GM12878 (cell line): Measurements from ENCODE around the gene SFT2D3. TPM values are rescaled to one million over a fixed set of nuclear protein-coding genes. Genes with fewer than 3 reads are reported as not detected.

Experiments used
- BACH1 ChIP-seq: fragments of 450-650 bp; IDR thresholded peaks from 2 replicates; pipeline ENCODE4 v1.6.1; 2017; ENCODE audit warnings: mild to moderate bottlenecking, borderline replicate concordance
- BRCA1 ChIP-seq: IDR thresholded peaks from 2 replicates; pipeline ENCODE4 v1.6.1; 2011; ENCODE audit warnings: low read depth, low read length, improper control_type of control experiment
- CHD1 ChIP-seq: IDR thresholded peaks from 2 replicates; pipeline ENCODE4 v1.6.1; 2012; ENCODE audit warnings: low read depth, low read length, improper control_type of control experiment
- CHD2 ChIP-seq: IDR thresholded peaks from 2 replicates; pipeline ENCODE4 v1.6.1; 2011; ENCODE audit warnings: low read depth, low read length, improper control_type of control experiment, borderline replicate concordance
- CREM ChIP-seq: IDR thresholded peaks from 2 replicates; pipeline ENCODE4 v1.6.1; 2014; ENCODE audit warnings: antibody characterized with exemption, low read depth
- DPF2 ChIP-seq: fragments of 450-650 bp; IDR thresholded peaks from 2 replicates; pipeline ENCODE4 v1.6.1; 2017; ENCODE audit warnings: mild to moderate bottlenecking
- EGR1 ChIP-seq, 2 experiments: IDR thresholded peaks; 1 replicate in 1 of 2; 2 replicates in 1 of 2; pipeline ENCODE4 v1.6.1; 2011 to 2012; ENCODE audit warnings: low read depth in 2 of 2, low read length in 2 of 2, borderline replicate concordance in 1 of 2, mild to moderate bottlenecking in 1 of 2, moderate library complexity in 1 of 2
- FOXK2 ChIP-seq: fragments of 450-650 bp; IDR thresholded peaks from 2 replicates; pipeline ENCODE4 v1.6.1; 2017; ENCODE audit warnings: mild to moderate bottlenecking, moderate library complexity
- JUND ChIP-seq: IDR thresholded peaks from 2 replicates; pipeline ENCODE4 v1.6.1; 2012; ENCODE audit warnings: low read depth, mild to moderate bottlenecking, low read length, improper control_type of control experiment, moderate library complexity
- MLLT1 ChIP-seq: fragments of 450-650 bp; IDR thresholded peaks from 2 replicates; pipeline ENCODE4 v1.6.1; 2016; ENCODE audit warnings: mild to moderate bottlenecking
- MTA3 ChIP-seq: IDR thresholded peaks from 2 replicates; pipeline ENCODE4 v1.6.1; 2012; ENCODE audit warnings: low read length, inconsistent platforms, borderline replicate concordance
- NFYB ChIP-seq: IDR thresholded peaks from 2 replicates; pipeline ENCODE4 v1.6.1; 2011; ENCODE audit warnings: low read depth, mild to moderate bottlenecking, low read length, improper control_type of control experiment, moderate library complexity; ENCODE audit not compliant: insufficient read depth
- POLR2A ChIP-seq: IDR thresholded peaks from 2 replicates; pipeline ENCODE4 v1.6.1; 2011; ENCODE audit warnings: low read depth, mild to moderate bottlenecking, low read length
- RELA ChIP-seq: fragments of 450-650 bp; IDR thresholded peaks from 2 replicates; pipeline ENCODE4 v1.8.0; 2014; ENCODE audit warnings: borderline replicate concordance; ENCODE audit not compliant: partially characterized antibody
- RUNX3 ChIP-seq: IDR thresholded peaks from 2 replicates; pipeline ENCODE4 v1.6.1; 2012; ENCODE audit warnings: low read length, inconsistent platforms
- SIX5 ChIP-seq: IDR thresholded peaks from 2 replicates; pipeline ENCODE4 v1.6.1; 2011; ENCODE audit warnings: mild to moderate bottlenecking, low read depth, low read length, moderate library complexity; ENCODE audit not compliant: severe bottlenecking
- SPI1 ChIP-seq: IDR thresholded peaks from 2 replicates; pipeline ENCODE4 v1.6.1; 2011; ENCODE audit warnings: low read depth, mild to moderate bottlenecking, low read length, moderate library complexity, borderline replicate concordance; ENCODE audit not compliant: insufficient read depth
- TCF12 ChIP-seq: IDR thresholded peaks from 2 replicates; pipeline ENCODE4 v1.6.1; 2011; ENCODE audit warnings: low read depth, mild to moderate bottlenecking, low read length
- YY1 ChIP-seq: IDR thresholded peaks from 2 replicates; pipeline ENCODE4 v1.6.1; 2011; ENCODE audit warnings: low read depth, mild to moderate bottlenecking, low read length
- ZNF207 ChIP-seq: fragments of 450-650 bp; IDR thresholded peaks from 2 replicates; pipeline ENCODE4 v1.6.1; 2014; ENCODE audit warnings: antibody characterized with exemption, mild to moderate bottlenecking, borderline replicate concordance
- ZNF384 ChIP-seq: IDR thresholded peaks from 2 replicates; pipeline ENCODE4 v1.6.1; 2012; ENCODE audit warnings: low read depth, mild to moderate bottlenecking, low read length, improper control_type of control experiment, borderline replicate concordance
- polyA plus RNA-seq, 11 experiments: library from polyadenylated mRNA; depleted of rRNA in 4 of 11; unstranded in 6 of 11; stranded (reverse) in 5 of 11; fragments of >200 nt; fragmentation: Nextera tagmentation in 4 of 11; fragmentation: Illumina TruSeq in 1 of 11; extraction: Ambion mirVana in 4 of 11; extraction: Trizol in 1 of 11; gene quantifications; 1 replicate in 1 of 11; 2 replicates in 10 of 11; pipeline versions ENCODE4 v1.2.1 to v1.2.3, GENCODE V29; 2011 to 2016; ENCODE audit warnings: inconsistent platforms in 2 of 11, missing spikeins in 2 of 11, low read depth in 1 of 11
- total RNA-seq, 4 experiments: library from RNA; depleted of rRNA in 3 of 4; stranded (reverse); fragments of >200 nt in 3 of 4; fragmentation: Illumina TruSeq in 1 of 4; extraction: Trizol in 1 of 4; gene quantifications; 2 replicates each; pipeline versions ENCODE4 v1.2.1 to v1.2.3, GENCODE V29; 2013 to 2021
- TF ChIP-seq, protein P1 (sequence below), 3 experiments: IDR thresholded peaks in 2 of 3; conservative IDR thresholded peaks in 1 of 3; 2 replicates each; pipeline ENCODE4 v1.5.1; 2011; ENCODE audit warnings: low read depth in 3 of 3, low read length in 3 of 3, mild to moderate bottlenecking in 3 of 3, control low read depth in 2 of 3, moderate library complexity in 2 of 3, inconsistent platforms in 1 of 3, mixed read lengths in 1 of 3; ENCODE audit not compliant: control insufficient read depth in 2 of 3, insufficient read depth in 1 of 3; ENCODE audit errors: extremely low read depth in 1 of 3
- TF ChIP-seq, protein P2 (sequence below): IDR thresholded peaks from 2 replicates; pipeline ENCODE4 v1.6.1; 2012; ENCODE audit warnings: low read depth, low read length, improper control_type of control experiment

SFT2D3 gene
- total and polyA plus RNA-seq, 10 of the 15 experiments (the other 5 are each of a cell fraction or from before 2014, with no cell fraction given): 4.2 to 8.4 (median 6.6) TPM; not detected in 4

DNA sequence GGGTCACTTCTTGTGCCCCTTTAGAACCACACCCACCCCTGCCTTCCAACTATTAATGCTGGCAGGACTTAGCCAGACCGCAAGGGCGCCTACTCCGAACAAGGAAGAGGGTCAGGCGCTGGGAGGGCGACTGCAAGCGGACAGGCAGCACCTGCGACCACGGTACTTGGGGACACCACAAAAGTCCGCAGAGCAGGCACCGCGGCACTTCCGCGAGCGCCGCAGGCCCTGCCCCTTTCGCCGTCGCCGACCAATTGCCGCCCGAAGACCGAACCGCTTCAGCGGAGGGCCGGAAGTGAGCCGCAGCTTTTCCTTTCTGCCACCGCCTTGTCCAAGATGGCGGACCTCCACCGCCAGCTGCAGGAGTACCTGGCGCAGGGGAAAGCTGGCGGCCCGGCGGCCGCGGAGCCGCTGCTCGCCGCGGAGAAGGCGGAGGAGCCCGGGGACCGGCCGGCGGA lies at the start of gene SFT2D3 (continued):
- TF ChIP-seq ZNF384 (peak; percentile 8; the same call in 1 of the 2 replicates), NFYB (peak; percentile 86), DPF2 (no peak), ZNF207 (no peak), RELA (peak; percentile 67), CHD1 (0 out of 2 replicates have a peak, but pooled peaks have one; percentile 2), YY1 (peak; percentile 99), JUND (no peak), FOXK2 (no peak), MTA3 (no peak; the same call in 1 of the 2 replicates), SPI1 (0 out of 2 replicates have a peak, but pooled peaks have one; percentile 25), SIX5 (no peak), TCF12 (peak; percentile 76; the same call in 1 of the 2 replicates), CHD2 (peak; percentile 49; the same call in 1 of the 2 replicates), MLLT1 (peak; percentile 90; the same call in 1 of the 2 replicates), BRCA1 (no peak), RUNX3 (peak; percentile 64), BACH1 (peak; percentile 16; the same call in 1 of the 2 replicates), EGR1 (IDR thresholded peaks at IDR 0.05; ENCODE audit: borderline replicate concordance in 1 of 2, low read depth in 2 of 2, low read length in 2 of 2) (peak in 1 of 2 experiments; percentile 4; a peak in 1 of 3 replicates), CREM (no peak), POLR2A (peak; percentile 97)
- TF ChIP-seq, protein P1, sequence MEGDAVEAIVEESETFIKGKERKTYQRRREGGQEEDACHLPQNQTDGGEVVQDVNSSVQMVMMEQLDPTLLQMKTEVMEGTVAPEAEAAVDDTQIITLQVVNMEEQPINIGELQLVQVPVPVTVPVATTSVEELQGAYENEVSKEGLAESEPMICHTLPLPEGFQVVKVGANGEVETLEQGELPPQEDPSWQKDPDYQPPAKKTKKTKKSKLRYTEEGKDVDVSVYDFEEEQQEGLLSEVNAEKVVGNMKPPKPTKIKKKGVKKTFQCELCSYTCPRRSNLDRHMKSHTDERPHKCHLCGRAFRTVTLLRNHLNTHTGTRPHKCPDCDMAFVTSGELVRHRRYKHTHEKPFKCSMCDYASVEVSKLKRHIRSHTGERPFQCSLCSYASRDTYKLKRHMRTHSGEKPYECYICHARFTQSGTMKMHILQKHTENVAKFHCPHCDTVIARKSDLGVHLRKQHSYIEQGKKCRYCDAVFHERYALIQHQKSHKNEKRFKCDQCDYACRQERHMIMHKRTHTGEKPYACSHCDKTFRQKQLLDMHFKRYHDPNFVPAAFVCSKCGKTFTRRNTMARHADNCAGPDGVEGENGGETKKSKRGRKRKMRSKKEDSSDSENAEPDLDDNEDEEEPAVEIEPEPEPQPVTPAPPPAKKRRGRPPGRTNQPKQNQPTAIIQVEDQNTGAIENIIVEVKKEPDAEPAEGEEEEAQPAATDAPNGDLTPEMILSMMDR (IDR thresholded peaks at IDR 0.05 in 2 of 3, conservative IDR thresholded peaks at IDR 0.05 in 1 of 3; ENCODE audit: control insufficient read depth in 2 of 3, extremely low read depth in 1 of 3, insufficient read depth in 1 of 3, low read depth in 3 of 3, low read length in 3 of 3): no peak
- TF ChIP-seq, protein P2, sequence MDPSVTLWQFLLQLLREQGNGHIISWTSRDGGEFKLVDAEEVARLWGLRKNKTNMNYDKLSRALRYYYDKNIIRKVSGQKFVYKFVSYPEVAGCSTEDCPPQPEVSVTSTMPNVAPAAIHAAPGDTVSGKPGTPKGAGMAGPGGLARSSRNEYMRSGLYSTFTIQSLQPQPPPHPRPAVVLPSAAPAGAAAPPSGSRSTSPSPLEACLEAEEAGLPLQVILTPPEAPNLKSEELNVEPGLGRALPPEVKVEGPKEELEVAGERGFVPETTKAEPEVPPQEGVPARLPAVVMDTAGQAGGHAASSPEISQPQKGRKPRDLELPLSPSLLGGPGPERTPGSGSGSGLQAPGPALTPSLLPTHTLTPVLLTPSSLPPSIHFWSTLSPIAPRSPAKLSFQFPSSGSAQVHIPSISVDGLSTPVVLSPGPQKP: peak; percentile 84
- TF ChIP-seq, all 136 proteins: peak for 39
